ENCODE measurements around the gene IL1RAP. TPM values are rescaled to one million over a fixed set of nuclear protein-coding genes. Genes with fewer than 3 reads are reported as not detected.
A peak's percentile ranks its signal among the peaks of the same experiment; 100 is the strongest.

Gene IL1RAP
- total and polyA plus RNA-seq, 9 of the 15 experiments (the other 6 are each of a cell fraction or from before 2014, with no cell fraction given), result 0.23 to 1.8 (median 0.88) TPM

DNA sequence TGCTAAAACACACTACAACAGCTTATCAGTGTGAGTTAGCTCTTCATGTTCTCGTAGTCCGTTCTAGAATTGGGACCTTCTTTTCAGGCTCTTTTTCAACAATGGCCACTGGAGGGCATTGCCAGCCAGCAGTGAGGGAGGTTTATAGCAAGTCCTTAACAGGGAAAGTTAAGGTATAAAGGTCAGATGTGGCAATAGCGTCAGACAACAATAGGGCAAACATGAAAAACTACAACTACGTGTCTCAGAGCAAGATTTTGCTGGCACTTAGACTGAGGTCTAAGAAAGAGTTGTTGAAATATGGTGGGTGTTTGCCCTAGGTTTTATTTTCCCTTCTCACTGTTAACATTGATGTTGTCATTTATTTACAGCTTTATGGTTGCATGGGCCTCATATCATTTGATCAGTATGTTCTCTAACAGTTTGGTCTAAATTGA lies 187.2 kb downstream of the IL1RAP start:
- peak in 1 of 4 experiments; percentile 2 for DNase-seq (ENCODE audit: extremely low read depth in 1 of 4, low spot score in 3 of 4)
- intact Hi-C loops (cut with micrococcal nuclease), result no loop called here
- Histone ChIP-seq H3K27me3 (ENCODE audit: control insufficient read depth in 2 of 2, insufficient read depth in 2 of 2, low read length in 2 of 2) (no peaks in the 10 kb centered on the region), H3K9me1 (ENCODE audit: control insufficient read depth, insufficient read depth, low read length) (no peaks in the 10 kb centered on the region), H3K4me1 (replicated peaks in 1 of 2; ENCODE audit: control insufficient read depth in 2 of 2, insufficient read depth in 2 of 2, low read length in 2 of 2) (no peaks in the 10 kb centered on the region), H4K20me1 (replicated peaks; ENCODE audit: control insufficient read depth, insufficient read depth, low read length) (no peaks in the 10 kb centered on the region), H3K9me3 (replicated peaks; ENCODE audit: control insufficient read depth, insufficient read depth, low read depth, low read length) (no peaks in the 10 kb centered on the region; the same call in 1 of the 2 replicates), H3K9ac (ENCODE audit: insufficient read depth in 1 of 2, low read depth in 2 of 2, low read length in 2 of 2) (no peak overlapping the region), H3K4me3 (no peak overlapping the region), H3K79me2 (ENCODE audit: control insufficient read depth, insufficient read depth, low read length) (no peaks in the 10 kb centered on the region), H3K4me2 (ENCODE audit: insufficient read depth, low read length) (no peak overlapping the region), H2AFZ (ENCODE audit: low read depth, low read length) (no peak overlapping the region), H3K27ac (ENCODE audit: extremely low read depth, low read depth, low read length) (no peak overlapping the region), H3K36me3 (ENCODE audit: control insufficient read depth, insufficient read depth, low read length) (no peaks in the 10 kb centered on the region)
- BruUV-seq (replicated peaks), result no TSS peak
- in situ Hi-C loops (cut with MboI), result no loop called here
- WGBS (ENCODE audit: insufficient coverage, low coverage, missing lambda C conversion rate), result 0% methylated on average over 4 of the region's 4 CpGs
- no peak for FAIRE-seq
- POLR2A ChIA-PET, result no interaction called here
- ATAC-seq, result no peak
- CTCF ChIA-PET (ENCODE audit: low intra/inter-chr PET ratio), result no interaction called here
- TF ChIP-seq, protein P1, sequence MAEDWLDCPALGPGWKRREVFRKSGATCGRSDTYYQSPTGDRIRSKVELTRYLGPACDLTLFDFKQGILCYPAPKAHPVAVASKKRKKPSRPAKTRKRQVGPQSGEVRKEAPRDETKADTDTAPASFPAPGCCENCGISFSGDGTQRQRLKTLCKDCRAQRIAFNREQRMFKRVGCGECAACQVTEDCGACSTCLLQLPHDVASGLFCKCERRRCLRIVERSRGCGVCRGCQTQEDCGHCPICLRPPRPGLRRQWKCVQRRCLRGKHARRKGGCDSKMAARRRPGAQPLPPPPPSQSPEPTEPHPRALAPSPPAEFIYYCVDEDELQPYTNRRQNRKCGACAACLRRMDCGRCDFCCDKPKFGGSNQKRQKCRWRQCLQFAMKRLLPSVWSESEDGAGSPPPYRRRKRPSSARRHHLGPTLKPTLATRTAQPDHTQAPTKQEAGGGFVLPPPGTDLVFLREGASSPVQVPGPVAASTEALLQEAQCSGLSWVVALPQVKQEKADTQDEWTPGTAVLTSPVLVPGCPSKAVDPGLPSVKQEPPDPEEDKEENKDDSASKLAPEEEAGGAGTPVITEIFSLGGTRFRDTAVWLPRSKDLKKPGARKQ (CRISPR knock-in tag; IDR thresholded peaks at IDR 0.05), result no peak
- TF ChIP-seq, protein P2, sequence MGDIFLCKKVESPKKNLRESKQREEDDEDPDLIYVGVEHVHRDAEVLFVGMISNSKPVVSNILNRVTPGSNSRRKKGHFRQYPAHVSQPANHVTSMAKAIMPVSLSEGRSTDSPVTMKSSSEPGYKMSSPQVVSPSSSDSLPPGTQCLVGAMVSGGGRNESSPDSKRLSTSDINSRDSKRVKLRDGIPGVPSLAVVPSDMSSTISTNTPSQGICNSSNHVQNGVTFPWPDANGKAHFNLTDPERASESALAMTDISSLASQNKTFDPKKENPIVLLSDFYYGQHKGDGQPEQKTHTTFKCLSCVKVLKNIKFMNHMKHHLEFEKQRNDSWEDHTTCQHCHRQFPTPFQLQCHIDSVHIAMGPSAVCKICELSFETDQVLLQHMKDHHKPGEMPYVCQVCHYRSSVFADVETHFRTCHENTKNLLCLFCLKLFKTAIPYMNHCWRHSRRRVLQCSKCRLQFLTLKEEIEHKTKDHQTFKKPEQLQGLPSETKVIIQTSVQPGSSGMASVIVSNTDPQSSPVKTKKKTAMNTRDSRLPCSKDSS (IDR thresholded peaks at IDR 0.05; ENCODE audit: low read depth, partially characterized antibody), result no peak
- no peak for TF ChIP-seq PTRF (tag; IDR thresholded peaks at IDR 0.05)
- TF ChIP-seq CBX2 (IDR thresholded peaks at IDR 0.05; ENCODE audit: insufficient read depth, low read length, poor library complexity, severe bottlenecking), result no peak
- TF ChIP-seq, protein P3, sequence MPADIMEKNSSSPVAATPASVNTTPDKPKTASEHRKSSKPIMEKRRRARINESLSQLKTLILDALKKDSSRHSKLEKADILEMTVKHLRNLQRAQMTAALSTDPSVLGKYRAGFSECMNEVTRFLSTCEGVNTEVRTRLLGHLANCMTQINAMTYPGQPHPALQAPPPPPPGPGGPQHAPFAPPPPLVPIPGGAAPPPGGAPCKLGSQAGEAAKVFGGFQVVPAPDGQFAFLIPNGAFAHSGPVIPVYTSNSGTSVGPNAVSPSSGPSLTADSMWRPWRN (IDR thresholded peaks at IDR 0.05; ENCODE audit: low read depth), result no peak
- no peak for TF ChIP-seq USF2 (CRISPR knock-in tag; IDR thresholded peaks at IDR 0.05)
- TF ChIP-seq, protein P4, sequence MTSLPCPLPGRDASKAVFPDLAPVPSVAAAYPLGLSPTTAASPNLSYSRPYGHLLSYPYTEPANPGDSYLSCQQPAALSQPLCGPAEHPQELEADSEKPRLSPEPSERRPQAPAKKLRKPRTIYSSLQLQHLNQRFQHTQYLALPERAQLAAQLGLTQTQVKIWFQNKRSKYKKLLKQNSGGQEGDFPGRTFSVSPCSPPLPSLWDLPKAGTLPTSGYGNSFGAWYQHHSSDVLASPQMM (CRISPR knock-in tag; IDR thresholded peaks at IDR 0.05), result no peak
- TF ChIP-seq, protein P5, sequence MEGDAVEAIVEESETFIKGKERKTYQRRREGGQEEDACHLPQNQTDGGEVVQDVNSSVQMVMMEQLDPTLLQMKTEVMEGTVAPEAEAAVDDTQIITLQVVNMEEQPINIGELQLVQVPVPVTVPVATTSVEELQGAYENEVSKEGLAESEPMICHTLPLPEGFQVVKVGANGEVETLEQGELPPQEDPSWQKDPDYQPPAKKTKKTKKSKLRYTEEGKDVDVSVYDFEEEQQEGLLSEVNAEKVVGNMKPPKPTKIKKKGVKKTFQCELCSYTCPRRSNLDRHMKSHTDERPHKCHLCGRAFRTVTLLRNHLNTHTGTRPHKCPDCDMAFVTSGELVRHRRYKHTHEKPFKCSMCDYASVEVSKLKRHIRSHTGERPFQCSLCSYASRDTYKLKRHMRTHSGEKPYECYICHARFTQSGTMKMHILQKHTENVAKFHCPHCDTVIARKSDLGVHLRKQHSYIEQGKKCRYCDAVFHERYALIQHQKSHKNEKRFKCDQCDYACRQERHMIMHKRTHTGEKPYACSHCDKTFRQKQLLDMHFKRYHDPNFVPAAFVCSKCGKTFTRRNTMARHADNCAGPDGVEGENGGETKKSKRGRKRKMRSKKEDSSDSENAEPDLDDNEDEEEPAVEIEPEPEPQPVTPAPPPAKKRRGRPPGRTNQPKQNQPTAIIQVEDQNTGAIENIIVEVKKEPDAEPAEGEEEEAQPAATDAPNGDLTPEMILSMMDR (IDR thresholded peaks at IDR 0.05 in 2 of 3, conservative IDR thresholded peaks at IDR 0.05 in 1 of 3; ENCODE audit: insufficient read depth in 2 of 3, low read depth in 1 of 3, low read length in 3 of 3), result peak in 1 of 3 experiments; percentile 20; a peak in 2 of 6 replicates
- no peak for TF ChIP-seq ZNF263 (CRISPR knock-in tag; IDR thresholded peaks at IDR 0.05; ENCODE audit: borderline replicate concordance)
- TF ChIP-seq GTF2F1 (IDR thresholded peaks at IDR 0.05; ENCODE audit: low read depth, low read length), result no peak
- no peak for TF ChIP-seq FOXK2 (conservative IDR thresholded peaks at IDR 0.05 in 1 of 2, IDR thresholded peaks at IDR 0.05 in 1 of 2; ENCODE audit: low read depth in 2 of 2)
- no peak for TF ChIP-seq POLR2G (IDR thresholded peaks at IDR 0.05; ENCODE audit: low read depth, low read length)
- no peak for TF ChIP-seq ZNF217 (CRISPR knock-in tag; IDR thresholded peaks at IDR 0.05)
- no peak for TF ChIP-seq TRIM28 (IDR thresholded peaks at IDR 0.05)
- TF ChIP-seq RAD21 (CRISPR knock-in tag; conservative IDR thresholded peaks at IDR 0.05 in 1 of 2, IDR thresholded peaks at IDR 0.05 in 1 of 2), result 0 out of 4 replicates have a peak, but pooled peaks of 1 of the 2 experiments have one; percentile 12
